Measurements from ENCODE around the gene FJX1.
A peak's percentile ranks its signal among the peaks of the same experiment; 100 is the strongest.
"Not testable (repeated sequence)": the region's sequence is repeated elsewhere in the genome, so short reads cannot be mapped to it uniquely, and the experiment has no call there.

The FJX1 gene

GRCh38 chr11:35639591-35640179 is 21.4 kb downstream of the FJX1 start:
- no peak for DNase-seq (ENCODE audit: low read depth)
- no peak for TF ChIP-seq CTCF (conservative IDR thresholded peaks at IDR 0.05; ENCODE audit: low read length)
- H3K4me3 ChIP-seq (ENCODE audit: low read length) = no peak overlapping the region

GRCh38 chr11:35641171-35641897 is 23.1 kb downstream of the FJX1 start:
- no peak for TF ChIP-seq CTCF (conservative IDR thresholded peaks at IDR 0.05; ENCODE audit: low read length)
- no peak for DNase-seq (ENCODE audit: low read depth)
- no peak overlapping the region for H3K4me3 ChIP-seq (ENCODE audit: low read length)

- no peak for DNase-seq (ENCODE audit: low read depth)
- TF ChIP-seq CTCF (conservative IDR thresholded peaks at IDR 0.05; ENCODE audit: low read length) = no peak
- no peak overlapping the region for H3K4me3 ChIP-seq (ENCODE audit: low read length)
Observed at GRCh38 chr11:35641964-35642363, 23.7 kb downstream of the FJX1 start.

- H3K4me3 ChIP-seq (ENCODE audit: low read length) = no peak overlapping the region
- DNase-seq (ENCODE audit: low read depth) = no peak
- no peak for TF ChIP-seq CTCF (conservative IDR thresholded peaks at IDR 0.05; ENCODE audit: low read length)
Observed at GRCh38 chr11:35647421-35648093, 29.3 kb downstream of the FJX1 start.

- H3K4me3 ChIP-seq (ENCODE audit: low read length) = no peak overlapping the region
- no peak for TF ChIP-seq CTCF (conservative IDR thresholded peaks at IDR 0.05; ENCODE audit: low read length)
- DNase-seq (ENCODE audit: low read depth) = peak; percentile 30
Observed at GRCh38 chr11:35650006-35650405, 31.7 kb downstream of the FJX1 start.

- H3K4me3 ChIP-seq (ENCODE audit: low read length) = no peak overlapping the region
- TF ChIP-seq CTCF (conservative IDR thresholded peaks at IDR 0.05; ENCODE audit: low read length) = no peak
- DNase-seq (ENCODE audit: low read depth) = no peak
Observed at GRCh38 chr11:35650467-35650866, 32.2 kb downstream of the FJX1 start.

- no peak for DNase-seq (ENCODE audit: low read depth)
- no peak for TF ChIP-seq CTCF (conservative IDR thresholded peaks at IDR 0.05; ENCODE audit: low read length)
- H3K4me3 ChIP-seq (ENCODE audit: low read length) = no peak overlapping the region
Observed at GRCh38 chr11:35651263-35651662, 33.0 kb downstream of the FJX1 start.

- DNase-seq (ENCODE audit: low read depth); H3K4me3 ChIP-seq (ENCODE audit: low read length): not testable (repeated sequence)
Observed at GRCh38 chr11:35652786-35653185, 34.5 kb downstream of the FJX1 start.

All from AG10803 (cell line).